ENCODE data around the gene CWC27.

DNA sequence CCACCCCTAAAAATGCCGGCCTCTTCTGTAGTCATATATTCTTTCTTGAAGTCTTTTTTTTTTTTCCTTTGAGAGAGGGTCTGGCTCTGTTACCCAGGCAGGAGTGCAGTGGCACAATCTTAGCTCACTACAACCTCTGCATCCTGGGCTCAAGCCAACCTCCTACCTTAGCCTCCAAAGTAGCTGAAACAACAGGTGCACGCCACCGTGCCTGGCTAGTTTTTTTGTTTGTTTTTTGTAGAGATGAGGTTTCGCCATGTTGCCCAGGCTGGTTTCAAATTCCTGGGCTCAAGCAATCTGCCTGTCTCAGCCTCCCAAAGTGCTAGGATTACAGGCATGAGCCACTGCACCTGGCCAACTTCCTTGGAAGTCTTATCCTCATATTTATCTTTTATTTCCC is 19.3 kb upstream of the CWC27 start:
- TF ChIP-seq GATA3 (IDR thresholded peaks at IDR 0.05; ENCODE audit: low read depth, low read length) = no peak
- no peak for TF ChIP-seq GATA2 (IDR thresholded peaks at IDR 0.05; ENCODE audit: low read depth, low read length)

Measured in SH-SY5Y (cell line).